ENCODE measurements around the gene NT5C2.

NT5C2 gene

GRCh38 chr10:103203466-103203865, 10.4 kb upstream of the NT5C2 start:
- DNase-seq (no peak), ATAC-seq (ENCODE audit: insufficient read depth, low read depth) (no peak)
- H3K9ac ChIP-seq (ENCODE audit: low read depth, low read length): no peak overlapping the region
- TF ChIP-seq, protein P1, sequence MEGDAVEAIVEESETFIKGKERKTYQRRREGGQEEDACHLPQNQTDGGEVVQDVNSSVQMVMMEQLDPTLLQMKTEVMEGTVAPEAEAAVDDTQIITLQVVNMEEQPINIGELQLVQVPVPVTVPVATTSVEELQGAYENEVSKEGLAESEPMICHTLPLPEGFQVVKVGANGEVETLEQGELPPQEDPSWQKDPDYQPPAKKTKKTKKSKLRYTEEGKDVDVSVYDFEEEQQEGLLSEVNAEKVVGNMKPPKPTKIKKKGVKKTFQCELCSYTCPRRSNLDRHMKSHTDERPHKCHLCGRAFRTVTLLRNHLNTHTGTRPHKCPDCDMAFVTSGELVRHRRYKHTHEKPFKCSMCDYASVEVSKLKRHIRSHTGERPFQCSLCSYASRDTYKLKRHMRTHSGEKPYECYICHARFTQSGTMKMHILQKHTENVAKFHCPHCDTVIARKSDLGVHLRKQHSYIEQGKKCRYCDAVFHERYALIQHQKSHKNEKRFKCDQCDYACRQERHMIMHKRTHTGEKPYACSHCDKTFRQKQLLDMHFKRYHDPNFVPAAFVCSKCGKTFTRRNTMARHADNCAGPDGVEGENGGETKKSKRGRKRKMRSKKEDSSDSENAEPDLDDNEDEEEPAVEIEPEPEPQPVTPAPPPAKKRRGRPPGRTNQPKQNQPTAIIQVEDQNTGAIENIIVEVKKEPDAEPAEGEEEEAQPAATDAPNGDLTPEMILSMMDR (IDR thresholded peaks at IDR 0.05; ENCODE audit: borderline replicate concordance, extremely low read depth, low read length, poor library complexity, severe bottlenecking): no peak
- no peak for TF ChIP-seq EZH2 (IDR thresholded peaks at IDR 0.05; ENCODE audit: borderline replicate concordance, low read depth, low read length, severe bottlenecking)
- H3K9me3 ChIP-seq (ENCODE audit: insufficient read depth, low read length, severe bottlenecking): no peaks in the 10 kb centered on the region
- H3K79me2 ChIP-seq (ENCODE audit: insufficient read depth, low read length): no peaks in the 10 kb centered on the region
- H3K36me3 ChIP-seq (ENCODE audit: insufficient read depth, low read length): no peaks in the 10 kb centered on the region
- H4K20me1 ChIP-seq (ENCODE audit: insufficient read depth, low read length): no peaks in the 10 kb centered on the region
- H3K4me1 ChIP-seq (ENCODE audit: insufficient read depth, low read length): no peaks in the 10 kb centered on the region
- H3K27me3 ChIP-seq (ENCODE audit: insufficient read depth, low read length, poor library complexity): no peaks in the 10 kb centered on the region
- no peak overlapping the region for H2AFZ ChIP-seq (ENCODE audit: low read depth, low read length)
- no peak overlapping the region for H3K4me2 ChIP-seq (ENCODE audit: insufficient read depth, low read length)
- H3K27ac ChIP-seq (ENCODE audit: low read length): no peak overlapping the region
- no peak overlapping the region for H3K4me3 ChIP-seq (ENCODE audit: low read depth in 1 of 2, low read length in 2 of 2)

DNA sequence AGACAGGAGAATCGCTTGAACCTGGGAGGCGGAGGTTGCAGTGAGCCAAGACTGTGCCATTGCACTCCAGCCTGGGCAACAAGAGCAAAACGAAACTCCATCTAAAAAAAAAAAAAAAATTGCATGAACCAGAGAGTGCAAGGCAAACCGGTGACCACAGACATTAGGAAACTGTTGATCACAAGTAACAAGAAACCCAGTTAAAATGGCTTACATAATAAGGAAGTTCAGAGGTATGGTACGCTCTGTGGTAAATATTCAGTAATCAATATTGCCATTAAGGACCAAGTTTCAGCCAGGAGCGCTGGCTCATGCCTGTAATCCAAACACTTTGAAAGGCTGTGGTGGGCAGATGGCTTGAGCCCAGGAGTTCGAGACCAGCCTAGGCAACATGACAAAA, 9.2 kb upstream of the NT5C2 start:
- ATAC-seq (ENCODE audit: insufficient read depth, low read depth) (0 out of 3 replicates have a peak, but pooled peaks have one; percentile 7), DNase-seq (no peak)
- no peaks in the 10 kb centered on the region for H3K79me2 ChIP-seq (ENCODE audit: insufficient read depth, low read length)
- H3K27ac ChIP-seq (ENCODE audit: low read length): no peak overlapping the region
- H2AFZ ChIP-seq (ENCODE audit: low read depth, low read length): no peak overlapping the region
- H3K4me1 ChIP-seq (ENCODE audit: insufficient read depth, low read length): no peaks in the 10 kb centered on the region
- H3K36me3 ChIP-seq (ENCODE audit: insufficient read depth, low read length): no peaks in the 10 kb centered on the region
- no peak overlapping the region for H3K4me2 ChIP-seq (ENCODE audit: insufficient read depth, low read length)
- no peak overlapping the region for H3K9ac ChIP-seq (ENCODE audit: low read depth, low read length)
- no peak overlapping the region for H3K4me3 ChIP-seq (ENCODE audit: low read depth in 1 of 2, low read length in 2 of 2)
- H3K27me3 ChIP-seq (ENCODE audit: insufficient read depth, low read length, poor library complexity): no peaks in the 10 kb centered on the region
- no peaks in the 10 kb centered on the region for H4K20me1 ChIP-seq (ENCODE audit: insufficient read depth, low read length)
- no peaks in the 10 kb centered on the region for H3K9me3 ChIP-seq (ENCODE audit: insufficient read depth, low read length, severe bottlenecking)
- TF ChIP-seq, protein P1 (IDR thresholded peaks at IDR 0.05; ENCODE audit: borderline replicate concordance, extremely low read depth, low read length, poor library complexity, severe bottlenecking): no peak
- TF ChIP-seq EZH2 (IDR thresholded peaks at IDR 0.05; ENCODE audit: borderline replicate concordance, low read depth, low read length, severe bottlenecking): no peak

GRCh38 chr10:103199488-103199887, 6.4 kb upstream of the NT5C2 start:
- DNase-seq (no peak), ATAC-seq (ENCODE audit: insufficient read depth, low read depth) (no peak)
- TF ChIP-seq EZH2 (IDR thresholded peaks at IDR 0.05; ENCODE audit: borderline replicate concordance, low read depth, low read length, severe bottlenecking): no peak
- TF ChIP-seq, protein P1 (IDR thresholded peaks at IDR 0.05; ENCODE audit: borderline replicate concordance, extremely low read depth, low read length, poor library complexity, severe bottlenecking): no peak
- H2AFZ ChIP-seq (ENCODE audit: low read depth, low read length): no peak overlapping the region; the same call in 1 of the 2 replicates
- H3K9ac ChIP-seq (ENCODE audit: low read depth, low read length): no peak overlapping the region
- H3K9me3 ChIP-seq (ENCODE audit: insufficient read depth, low read length, severe bottlenecking): no peaks in the 10 kb centered on the region
- H3K4me3 ChIP-seq (ENCODE audit: low read depth in 1 of 2, low read length in 2 of 2): no peak overlapping the region
- H3K36me3 ChIP-seq (ENCODE audit: insufficient read depth, low read length): no peaks in the 10 kb centered on the region
- no peaks in the 10 kb centered on the region for H3K27me3 ChIP-seq (ENCODE audit: insufficient read depth, low read length, poor library complexity)
- H4K20me1 ChIP-seq (ENCODE audit: insufficient read depth, low read length): no peaks in the 10 kb centered on the region
- no peak overlapping the region for H3K27ac ChIP-seq (ENCODE audit: low read length)
- no peaks in the 10 kb centered on the region for H3K79me2 ChIP-seq (ENCODE audit: insufficient read depth, low read length)
- H3K4me1 ChIP-seq (ENCODE audit: insufficient read depth, low read length): no peaks in the 10 kb centered on the region
- H3K4me2 ChIP-seq (ENCODE audit: insufficient read depth, low read length): no peak overlapping the region

DNA sequence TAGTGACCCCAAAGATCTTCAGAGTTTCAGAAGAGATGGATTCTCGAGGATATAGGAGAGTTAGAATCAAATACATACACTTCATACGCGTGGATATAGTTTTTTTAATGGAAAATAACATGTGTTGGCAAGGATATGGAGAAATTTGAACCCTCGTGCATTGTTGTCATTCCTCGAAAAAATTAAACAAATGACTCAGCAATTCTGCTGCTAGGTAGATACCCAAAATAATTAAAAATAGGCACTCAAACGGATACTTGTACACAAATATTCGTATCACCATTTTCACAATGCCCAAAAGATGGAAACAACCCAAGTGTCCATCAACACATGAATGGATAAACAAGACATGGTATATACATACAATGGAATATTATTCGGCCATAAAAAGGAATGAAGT, 5.6 kb upstream of the NT5C2 start:
- no peaks in the 10 kb centered on the region for H3K36me3 ChIP-seq (ENCODE audit: insufficient read depth, low read length)
- H3K27ac ChIP-seq (ENCODE audit: low read length): no peak overlapping the region
- H3K4me3 ChIP-seq (ENCODE audit: low read depth in 1 of 2, low read length in 2 of 2): no peak overlapping the region
- H3K79me2 ChIP-seq (ENCODE audit: insufficient read depth, low read length): no peaks in the 10 kb centered on the region
- ATAC-seq (ENCODE audit: insufficient read depth, low read depth): no peak
- no peak overlapping the region for H3K9ac ChIP-seq (ENCODE audit: low read depth, low read length)
- no peaks in the 10 kb centered on the region for H3K9me3 ChIP-seq (ENCODE audit: insufficient read depth, low read length, severe bottlenecking)
- no peak overlapping the region for H2AFZ ChIP-seq (ENCODE audit: low read depth, low read length)
- H4K20me1 ChIP-seq (ENCODE audit: insufficient read depth, low read length): no peaks in the 10 kb centered on the region
- DNase-seq: no peak
- H3K27me3 ChIP-seq (ENCODE audit: insufficient read depth, low read length, poor library complexity): no peaks in the 10 kb centered on the region
- TF ChIP-seq EZH2 (IDR thresholded peaks at IDR 0.05; ENCODE audit: borderline replicate concordance, low read depth, low read length, severe bottlenecking): no peak
- TF ChIP-seq, protein P1 (IDR thresholded peaks at IDR 0.05; ENCODE audit: borderline replicate concordance, extremely low read depth, low read length, poor library complexity, severe bottlenecking): no peak
- no peak overlapping the region for H3K4me2 ChIP-seq (ENCODE audit: insufficient read depth, low read length)
- H3K4me1 ChIP-seq (ENCODE audit: insufficient read depth, low read length): peaks cover 3% of the 10 kb centered on the region

Measured in DND-41 (cell line).